Forelimb muscle (tissue), 1 donor: ENCODE measurements around the gene CAPRIN1. TPM values are rescaled to one million over a fixed set of nuclear protein-coding genes. Genes with fewer than 3 reads are reported as not detected.

Experiments
- DNase-seq: peaks from one replicate; pipeline ENCODE4 v3.0.0-alpha.2; 2013; ENCODE audit warnings: low read depth
- polyA plus RNA-seq: library from polyadenylated mRNA; unstranded; fragments of 120-200 nt; gene quantifications from one replicate; pipeline ENCODE4 v1.2.1, GENCODE V29; 2013; ENCODE audit not compliant: insufficient read length

CAPRIN1 gene, protein sequence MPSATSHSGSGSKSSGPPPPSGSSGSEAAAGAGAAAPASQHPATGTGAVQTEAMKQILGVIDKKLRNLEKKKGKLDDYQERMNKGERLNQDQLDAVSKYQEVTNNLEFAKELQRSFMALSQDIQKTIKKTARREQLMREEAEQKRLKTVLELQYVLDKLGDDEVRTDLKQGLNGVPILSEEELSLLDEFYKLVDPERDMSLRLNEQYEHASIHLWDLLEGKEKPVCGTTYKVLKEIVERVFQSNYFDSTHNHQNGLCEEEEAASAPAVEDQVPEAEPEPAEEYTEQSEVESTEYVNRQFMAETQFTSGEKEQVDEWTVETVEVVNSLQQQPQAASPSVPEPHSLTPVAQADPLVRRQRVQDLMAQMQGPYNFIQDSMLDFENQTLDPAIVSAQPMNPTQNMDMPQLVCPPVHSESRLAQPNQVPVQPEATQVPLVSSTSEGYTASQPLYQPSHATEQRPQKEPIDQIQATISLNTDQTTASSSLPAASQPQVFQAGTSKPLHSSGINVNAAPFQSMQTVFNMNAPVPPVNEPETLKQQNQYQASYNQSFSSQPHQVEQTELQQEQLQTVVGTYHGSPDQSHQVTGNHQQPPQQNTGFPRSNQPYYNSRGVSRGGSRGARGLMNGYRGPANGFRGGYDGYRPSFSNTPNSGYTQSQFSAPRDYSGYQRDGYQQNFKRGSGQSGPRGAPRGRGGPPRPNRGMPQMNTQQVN
- polyA plus RNA-seq, result 141 TPM

DNA sequence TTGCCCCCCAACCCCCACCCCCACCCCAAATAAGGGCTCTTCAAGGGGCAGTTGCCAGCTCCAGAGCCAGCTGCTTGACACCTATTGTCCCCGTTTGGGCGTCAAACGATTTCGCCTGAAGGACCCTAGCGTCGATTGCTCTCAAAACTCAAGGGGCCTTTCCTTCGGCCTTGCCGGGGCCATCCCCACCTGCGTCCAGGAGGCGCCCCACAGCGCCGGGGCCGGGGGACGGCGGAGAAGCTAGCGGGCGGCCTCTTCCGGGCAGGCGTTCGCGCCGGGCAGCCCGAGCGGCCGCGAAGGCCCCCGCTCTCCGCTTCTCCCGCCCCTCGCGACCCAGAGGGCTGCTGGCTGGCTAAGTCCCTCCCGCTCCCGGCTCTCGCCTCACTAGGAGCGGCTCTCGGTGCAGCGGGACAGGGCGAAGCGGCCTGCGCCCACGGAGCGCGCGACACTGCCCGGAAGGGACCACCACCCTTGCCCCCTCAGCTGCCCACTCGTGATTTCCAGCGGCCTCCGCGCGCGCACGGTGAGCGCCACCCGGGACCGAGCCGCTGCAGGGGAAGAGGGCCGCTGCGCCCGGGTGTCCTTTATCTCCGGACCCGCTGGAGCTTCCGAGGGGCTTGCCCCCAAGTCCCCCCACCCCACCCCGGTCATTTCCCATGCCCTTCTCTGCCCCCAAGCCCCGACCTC is at the start of gene CAPRIN1:
Gene CAPRIN1 (plus strand): TSS at position 383 of the 687 bp plus-strand sequence. CDS start 690 bp downstream, outside the sequence.
- no peak for DNase-seq

- no peak for DNase-seq
These were observed 49.1 kb upstream of the CAPRIN1 start for GRCh38 chr11:34002420-34002819.

DNA sequence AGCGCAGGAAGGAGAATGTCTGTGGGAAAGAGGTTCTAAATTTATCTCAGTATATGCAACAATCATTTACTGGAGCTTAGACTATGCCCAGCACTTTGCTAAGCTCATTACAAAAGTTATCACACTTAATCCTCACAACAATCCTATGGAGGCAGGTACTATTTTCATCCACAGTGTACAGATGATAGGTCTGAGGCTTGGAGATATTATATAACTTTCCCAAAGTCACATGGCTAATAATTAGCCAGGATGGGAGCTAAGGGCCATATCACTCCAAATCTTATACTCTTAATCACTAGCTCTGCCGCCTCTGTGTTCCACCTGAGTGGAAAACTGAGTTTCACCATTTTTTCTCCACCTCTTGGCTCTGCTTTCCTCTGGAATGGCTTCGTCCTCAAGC is 47.3 kb upstream of the CAPRIN1 start:
- DNase-seq, result no peak

DNA sequence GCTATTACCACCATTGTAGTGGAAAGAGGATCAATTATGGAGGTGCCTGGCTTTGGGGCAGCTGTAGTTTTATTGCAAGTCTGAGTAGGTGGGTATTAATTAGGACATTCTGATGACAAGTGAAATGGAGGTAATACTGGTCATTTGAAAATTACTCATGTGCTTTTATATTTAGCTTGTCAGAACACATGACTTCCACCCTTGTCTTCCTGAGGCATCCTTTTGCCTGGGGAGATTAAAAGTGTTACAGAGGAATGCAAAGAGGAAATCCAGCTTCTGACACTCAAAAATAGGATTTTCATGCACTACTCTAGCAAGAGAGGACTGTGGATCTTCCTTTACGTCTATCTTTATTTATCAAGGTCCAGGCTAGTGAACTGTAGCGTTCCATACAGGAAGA is 44.7 kb upstream of the CAPRIN1 start:
- DNase-seq, result no peak

DNA sequence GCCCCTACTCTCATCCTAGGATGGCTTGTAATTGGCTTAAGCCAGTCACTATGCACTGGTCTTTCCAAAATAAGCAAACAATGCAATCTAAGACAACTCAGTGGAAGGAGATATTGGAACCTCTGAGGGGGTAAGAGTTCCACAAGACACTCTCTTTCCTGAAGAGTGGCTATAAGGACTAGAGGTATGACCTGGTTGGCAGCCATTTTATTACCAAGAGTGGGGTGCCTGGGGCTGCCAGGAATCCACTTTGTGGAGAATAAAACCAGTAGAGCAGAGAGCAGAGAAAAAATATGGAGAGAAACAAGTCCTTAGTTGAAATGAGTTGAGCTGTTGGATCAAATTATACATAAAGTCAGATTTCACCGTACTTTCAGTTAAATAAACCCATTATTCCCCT is 38.8 kb upstream of the CAPRIN1 start:
- no peak for DNase-seq

GRCh38 chr11:34013898-34014571 is 37.5 kb upstream of the CAPRIN1 start:
- no peak for DNase-seq

DNA sequence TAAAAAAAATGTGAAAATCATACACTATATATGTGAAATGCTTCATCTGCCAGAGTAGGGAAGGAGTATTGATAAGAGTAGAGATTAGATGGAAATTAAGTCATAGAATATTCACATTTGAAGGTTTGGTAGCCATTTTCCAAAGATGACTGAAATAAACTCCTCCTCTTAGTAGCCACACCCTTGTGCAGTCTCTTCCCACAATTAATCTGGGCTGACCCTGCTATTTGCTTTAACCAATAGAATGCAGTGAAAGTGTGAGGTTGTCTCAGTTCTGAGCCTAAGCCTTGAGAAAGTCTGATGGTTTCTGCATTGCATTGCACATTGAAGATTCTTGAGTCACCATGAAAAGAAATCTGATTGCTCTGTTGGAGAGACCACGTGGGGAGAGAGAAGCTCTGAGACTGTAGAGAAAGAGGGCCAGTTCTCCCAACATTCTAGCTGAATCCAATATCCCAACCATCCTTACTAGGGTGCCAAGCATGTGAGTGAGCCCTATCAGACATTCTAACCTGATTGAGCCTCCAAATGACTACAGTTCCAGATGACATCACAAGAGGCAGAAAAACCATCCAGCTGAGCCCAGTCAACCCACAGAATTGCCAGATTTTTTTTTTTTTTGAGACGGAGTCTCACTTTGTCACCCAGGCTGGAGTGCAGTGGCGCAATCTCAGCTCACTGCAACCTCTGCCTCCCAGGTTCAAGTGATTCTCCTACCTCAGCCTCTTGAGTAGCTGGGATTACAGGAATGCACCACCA is 29.4 kb upstream of the CAPRIN1 start:
- DNase-seq, result no peak

DNA sequence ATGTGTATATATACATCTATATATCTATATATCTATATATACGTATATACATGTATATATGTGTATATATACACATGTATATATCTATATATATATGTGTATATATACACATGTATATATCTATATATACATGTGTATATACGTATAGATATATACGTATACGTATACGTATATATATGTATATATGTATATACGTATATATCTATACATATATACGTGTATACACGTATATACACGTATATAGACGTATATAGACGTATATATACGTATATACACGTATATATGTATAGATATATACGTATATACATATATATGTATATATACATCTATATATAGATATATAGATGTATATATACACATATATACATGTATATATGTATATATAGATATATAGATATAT is 25.1 kb upstream of the CAPRIN1 start:
- DNase-seq, result no peak

- no peak for DNase-seq
These were observed 23.8 kb upstream of the CAPRIN1 start for GRCh38 chr11:34027516-34028408.

DNA sequence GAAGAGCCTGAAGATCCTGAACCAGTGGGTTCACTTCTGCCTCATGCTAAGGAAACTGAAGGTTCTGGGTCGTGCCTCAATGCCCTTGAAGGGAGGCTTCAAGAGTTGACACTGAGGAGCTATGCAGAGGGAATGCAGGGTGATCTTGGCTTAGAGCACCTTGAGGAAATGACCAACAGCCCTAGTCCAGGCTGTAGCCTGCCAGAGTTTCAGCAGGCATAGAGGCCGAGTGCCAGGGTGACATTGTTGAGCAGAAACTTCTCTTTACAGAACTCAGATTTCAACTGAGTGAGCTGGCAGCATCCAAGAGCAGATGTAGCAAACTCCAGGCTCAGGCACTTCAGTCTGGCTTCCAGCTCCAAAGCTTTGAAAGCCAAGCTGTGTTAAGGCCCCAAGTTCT is 23.1 kb upstream of the CAPRIN1 start:
- no peak for DNase-seq

DNA sequence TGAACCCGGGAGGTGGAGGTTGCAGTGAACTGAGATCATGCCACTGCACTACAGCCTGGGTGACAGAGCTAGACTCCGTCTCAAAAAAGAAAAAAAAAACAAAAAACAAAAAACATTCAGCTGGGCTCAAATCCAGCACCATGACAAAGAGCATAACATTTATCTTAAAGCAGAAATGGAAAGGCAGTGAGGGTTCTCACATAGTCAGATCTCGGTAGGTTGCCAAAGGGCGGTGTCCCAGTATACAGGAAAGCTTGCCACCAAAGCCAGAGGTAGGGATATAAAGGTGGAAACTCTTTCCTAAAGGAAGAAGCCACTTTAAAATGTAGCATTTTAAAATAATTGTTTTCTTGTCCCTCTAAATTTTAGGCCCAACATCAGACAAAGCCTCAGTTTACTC is 22.4 kb upstream of the CAPRIN1 start:
- no peak for DNase-seq

DNA sequence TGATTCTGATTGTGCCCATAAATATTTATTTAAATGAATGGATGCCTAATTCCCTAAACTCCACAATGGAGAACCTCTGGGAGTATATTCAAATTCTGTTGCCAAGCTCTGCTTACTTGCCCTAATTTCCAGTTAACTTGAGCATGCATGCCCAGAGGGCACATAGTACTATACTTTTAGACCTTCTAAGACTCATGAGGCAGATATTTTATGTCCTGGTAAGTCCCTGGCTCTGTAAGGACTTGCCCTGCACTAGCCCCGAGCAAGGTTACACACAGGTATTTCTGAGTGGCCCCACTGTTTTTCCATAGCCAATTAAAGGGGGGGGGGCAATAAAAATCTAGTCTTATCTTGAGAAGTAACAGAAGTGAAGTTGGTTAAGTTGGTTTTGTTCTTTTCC is 21.1 kb upstream of the CAPRIN1 start:
- DNase-seq, result no peak

DNA sequence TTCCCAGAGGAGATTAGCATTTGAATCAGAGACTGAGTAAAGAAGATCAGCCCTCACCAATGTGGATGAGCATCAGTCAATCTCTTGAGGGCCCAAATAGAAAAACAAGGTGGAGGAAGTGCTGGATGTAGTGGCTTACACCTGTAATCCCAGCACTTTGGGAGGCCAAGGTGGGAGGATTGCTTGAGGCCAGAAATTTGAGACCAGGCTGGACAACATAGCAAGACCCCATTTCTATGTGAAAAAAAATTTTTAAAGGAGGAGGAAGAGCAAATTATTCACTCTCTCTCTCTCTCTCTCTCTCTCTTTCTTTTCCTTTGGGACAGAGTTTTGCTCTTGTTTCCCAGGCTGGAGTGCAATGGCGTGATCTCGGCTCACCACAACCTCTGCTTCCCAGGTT is 18.1 kb upstream of the CAPRIN1 start:
- DNase-seq, result no peak

GRCh38 chr11:34034053-34034452 is 17.5 kb upstream of the CAPRIN1 start:
- no peak for DNase-seq

- DNase-seq, result no peak
These were observed 15.1 kb upstream of the CAPRIN1 start for GRCh38 chr11:34036456-34036855.

DNA sequence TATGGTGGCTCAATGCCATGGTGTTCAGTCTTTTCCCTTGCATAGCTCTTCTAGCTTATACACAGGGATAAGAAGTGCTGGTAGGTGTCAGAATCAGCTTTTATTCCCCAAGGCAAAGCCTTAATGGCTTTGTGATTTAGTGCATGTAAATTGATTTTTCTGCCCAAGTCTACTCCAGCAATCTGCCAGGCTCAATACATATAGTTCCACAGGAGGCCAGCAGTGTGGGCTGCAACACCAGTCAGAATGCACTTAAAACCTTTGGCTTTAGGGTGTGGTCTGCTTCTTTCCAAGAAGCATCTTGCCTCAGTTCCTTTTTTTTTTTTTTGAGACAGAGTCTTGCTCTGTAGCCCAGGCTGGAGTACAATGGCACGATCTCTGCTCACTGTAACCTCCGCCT is 14.5 kb upstream of the CAPRIN1 start:
- no peak for DNase-seq

GRCh38 chr11:34040571-34040970 is 11.0 kb upstream of the CAPRIN1 start:
- DNase-seq, result no peak

GRCh38 chr11:34044664-34045485 is 6.7 kb upstream of the CAPRIN1 start:
- no peak for DNase-seq

DNA sequence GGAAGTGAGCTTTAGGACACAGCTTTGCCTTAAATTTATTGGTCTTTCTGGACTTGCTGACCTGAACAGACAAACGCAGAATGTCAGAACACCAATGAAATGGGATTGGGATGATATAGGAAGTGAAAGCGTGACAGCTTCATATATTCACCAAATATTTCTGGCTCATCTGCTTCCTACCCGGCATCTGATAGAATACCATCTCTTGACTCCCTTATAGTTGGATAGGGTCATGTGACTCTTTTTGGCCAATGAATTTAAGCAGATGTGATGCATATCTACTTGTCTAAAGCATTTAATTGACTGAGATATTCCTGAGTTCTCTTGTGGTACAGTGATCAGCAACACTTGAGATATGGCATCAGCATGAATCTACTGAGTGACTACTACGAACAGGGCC is 2.5 kb upstream of the CAPRIN1 start:
- no peak for DNase-seq
